T-helper 22 cell (primary cell): ENCODE measurements around the gene ZFYVE9.

Experiments
- DNase-seq: peaks from one replicate; pipeline ENCODE4 v3.0.0-alpha.2; 2020; ENCODE audit warnings: low read depth

The ZFYVE9 gene

DNA sequence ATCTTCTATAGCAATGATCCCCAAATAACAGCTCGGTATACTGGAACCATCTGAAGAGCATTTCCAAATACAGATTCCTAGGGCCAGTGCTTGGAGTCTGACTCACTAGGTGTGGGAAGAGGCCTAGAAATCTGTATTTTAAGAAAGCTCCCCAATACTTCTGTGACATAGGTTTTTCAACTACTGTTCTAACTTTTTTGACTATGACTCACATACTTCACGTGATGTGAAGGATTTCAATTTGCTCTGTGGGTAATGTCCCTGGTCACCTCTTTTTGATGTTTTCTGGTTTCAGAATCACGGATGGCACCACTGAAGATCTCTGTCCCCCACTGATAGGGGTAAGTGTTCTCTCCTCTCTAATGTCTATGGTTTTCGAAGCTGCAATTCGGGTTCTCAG, 251.3 kb downstream of the ZFYVE9 start:
- no peak for DNase-seq
